ENCODE data around the gene NET1.

The NET1 gene

GRCh38 chr10:5502571-5503476 lies 90.5 kb downstream of the NET1 start:
- Histone ChIP-seq H3K9me3 (no peaks in the 10 kb centered on the region), H3K4me1 (no peaks in the 10 kb centered on the region), H3K27me3 (ENCODE audit: low read depth) (peaks cover 19% of the 10 kb centered on the region), H3K36me3 (replicated peaks) (no peaks in the 10 kb centered on the region), H3K4me3 (no peak overlapping the region)
- no peak for DNase-seq (ENCODE audit: low spot score in 2 of 2)
- in situ Hi-C loops (cut with MboI; ENCODE audit: low sequenced_read_pairs) = no loop called here

GRCh38 chr10:5503477-5503835 lies 91.1 kb downstream of the NET1 start:
- DNase-seq (ENCODE audit: low spot score in 2 of 2) = no peak
- H3K36me3 ChIP-seq (replicated peaks) = no peaks in the 10 kb centered on the region
- peaks cover 19% of the 10 kb centered on the region for H3K27me3 ChIP-seq (ENCODE audit: low read depth)
- H3K4me1 ChIP-seq = no peaks in the 10 kb centered on the region
- H3K9me3 ChIP-seq = no peaks in the 10 kb centered on the region
- no peak overlapping the region for H3K4me3 ChIP-seq
- in situ Hi-C loops (cut with MboI; ENCODE audit: low sequenced_read_pairs) = no loop called here

GRCh38 chr10:5504146-5505072 lies 92.1 kb downstream of the NET1 start:
- no peaks in the 10 kb centered on the region for H3K4me1 ChIP-seq
- H3K36me3 ChIP-seq (replicated peaks) = no peaks in the 10 kb centered on the region
- DNase-seq (ENCODE audit: low spot score in 2 of 2) = no peak
- H3K27me3 ChIP-seq (ENCODE audit: low read depth) = peaks cover 19% of the 10 kb centered on the region
- H3K9me3 ChIP-seq = no peaks in the 10 kb centered on the region
- H3K4me3 ChIP-seq = no peak overlapping the region
- in situ Hi-C loops (cut with MboI; ENCODE audit: low sequenced_read_pairs) = no loop called here

- in situ Hi-C loops (cut with MboI; ENCODE audit: low sequenced_read_pairs) = no loop called here
- no peaks in the 10 kb centered on the region for H3K36me3 ChIP-seq (replicated peaks)
- peaks cover 11% of the 10 kb centered on the region for H3K27me3 ChIP-seq (ENCODE audit: low read depth)
- no peaks in the 10 kb centered on the region for H3K9me3 ChIP-seq
- H3K4me3 ChIP-seq = no peak overlapping the region
- no peaks in the 10 kb centered on the region for H3K4me1 ChIP-seq
- DNase-seq (ENCODE audit: low spot score in 2 of 2) = no peak
Observed at GRCh38 chr10:5506246-5506645, 93.9 kb downstream of the NET1 start.

- Histone ChIP-seq H3K4me1 (no peaks in the 10 kb centered on the region), H3K27me3 (ENCODE audit: low read depth) (peaks cover 5% of the 10 kb centered on the region), H3K9me3 (no peaks in the 10 kb centered on the region), H3K4me3 (no peak overlapping the region), H3K36me3 (replicated peaks) (no peaks in the 10 kb centered on the region)
- in situ Hi-C loops (cut with MboI; ENCODE audit: low sequenced_read_pairs) = no loop called here
- DNase-seq (ENCODE audit: low spot score in 2 of 2) = no peak
Observed at GRCh38 chr10:5506751-5507648, 94.6 kb downstream of the NET1 start.

GRCh38 chr10:5507649-5508131 lies 95.3 kb downstream of the NET1 start:
- Histone ChIP-seq H3K27me3 (ENCODE audit: low read depth) (peaks cover 3% of the 10 kb centered on the region; the same call in 1 of the 2 replicates), H3K4me1 (no peaks in the 10 kb centered on the region), H3K9me3 (no peaks in the 10 kb centered on the region), H3K4me3 (no peak overlapping the region), H3K36me3 (replicated peaks) (no peaks in the 10 kb centered on the region)
- no peak for DNase-seq (ENCODE audit: low spot score in 2 of 2)
- in situ Hi-C loops (cut with MboI; ENCODE audit: low sequenced_read_pairs) = no loop called here

- H3K27me3 ChIP-seq (ENCODE audit: low read depth) = peaks cover 3% of the 10 kb centered on the region; the same call in 1 of the 2 replicates
- H3K4me1 ChIP-seq = no peaks in the 10 kb centered on the region
- no peaks in the 10 kb centered on the region for H3K9me3 ChIP-seq
- DNase-seq (ENCODE audit: low spot score in 2 of 2) = no peak
- no peak overlapping the region for H3K4me3 ChIP-seq
- in situ Hi-C loops (cut with MboI; ENCODE audit: low sequenced_read_pairs) = no loop called here
- H3K36me3 ChIP-seq (replicated peaks) = no peaks in the 10 kb centered on the region
Observed at GRCh38 chr10:5508161-5508604, 95.8 kb downstream of the NET1 start.

Measured in HAP-1 (cell line).